ENCODE measurements around the gene IFI30. TPM values are rescaled to one million over a fixed set of nuclear protein-coding genes. Genes with fewer than 3 reads are reported as not detected.

The IFI30 gene
- total RNA-seq, 1 experiment from 2014 or later: 16.3 TPM

DNA sequence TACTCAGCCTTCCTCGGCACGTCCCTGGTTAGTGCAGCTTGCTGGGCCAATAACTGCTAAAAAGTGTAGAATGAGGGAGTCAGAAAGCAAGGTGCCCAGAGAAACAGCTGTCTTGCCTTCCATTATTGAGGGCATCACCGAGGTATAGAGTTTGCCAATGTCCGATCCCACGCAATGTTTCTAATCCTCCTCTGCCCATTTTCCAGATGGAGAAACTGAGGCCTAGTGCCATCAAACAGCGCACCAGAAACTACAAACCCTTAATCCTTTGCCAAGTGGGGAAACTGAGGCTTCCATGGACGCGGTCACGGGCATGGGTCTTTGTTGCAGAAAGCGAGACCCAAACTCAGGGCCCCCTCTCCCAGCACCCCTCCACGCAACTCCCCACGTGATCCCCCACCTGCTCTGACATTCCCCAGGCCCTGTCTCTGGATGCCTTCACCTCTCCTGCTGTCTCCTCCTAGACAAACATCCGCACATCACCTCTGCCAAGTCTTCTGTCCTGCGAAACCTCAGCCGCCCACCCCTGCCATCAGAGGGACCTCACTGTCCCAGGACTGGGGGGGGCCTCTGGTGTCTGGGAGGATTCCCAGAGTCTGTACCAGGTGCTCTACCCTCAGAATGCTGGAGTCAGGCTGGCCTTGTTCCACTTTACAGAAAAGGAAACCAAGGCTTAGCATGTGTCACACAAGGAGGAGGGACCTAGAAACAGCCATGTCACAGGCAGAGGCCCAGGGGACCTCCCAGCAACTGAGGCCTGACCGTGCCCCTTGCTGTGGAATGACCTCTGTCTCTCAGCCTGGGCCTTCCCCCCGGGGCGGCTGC lies 53.6 kb downstream of the IFI30 start:
- in situ Hi-C loops (cut with HindIII; ENCODE audit: low pct_unique_long_range_greater_than_20kb, low sequenced_read_pairs): no loop called here
- no peak for DNase-seq (ENCODE audit: low read depth, low spot score)

Small RNAs within 50 kb of the gene (small RNA-seq; reads per million reads assigned to genes)
- 0 reads per million in 2 experiments for gene IFI30

Other genes starting within 250 kb of the IFI30 start
- 21.4 and 30.0 TPM in 2 replicates for gene CCDC124, start 240.8 kb upstream of the IFI30 start, total RNA-seq (2014; rRNA removed; shearing (Covaris generic))
- 3.5 and 4.6 TPM in 2 replicates for gene KCNN1, start 206.7 kb upstream of the IFI30 start, total RNA-seq (2014; rRNA removed; shearing (Covaris generic))
- 14.8 and 17.4 TPM in 2 replicates for gene ARRDC2, start 165.6 kb upstream of the IFI30 start, total RNA-seq (2014; rRNA removed; shearing (Covaris generic))
- 0.27 TPM in 1 of 2 replicates, not detected in the other for gene IL12RB1, start 86.9 kb upstream of the IFI30 start, total RNA-seq (2014; rRNA removed; shearing (Covaris generic))
- 1.1 and 1.7 TPM in 2 replicates for gene MAST3, start 76.0 kb upstream of the IFI30 start, total RNA-seq (2014; rRNA removed; shearing (Covaris generic))
- 7.2 and 8.9 TPM in 2 replicates for gene PIK3R2, start 20.6 kb upstream of the IFI30 start, total RNA-seq (2014; rRNA removed; shearing (Covaris generic))
- gene MPV17L2, start 19.4 kb downstream of the IFI30 start, total RNA-seq (2014; rRNA removed; shearing (Covaris generic)): 17.4 and 18.0 TPM in 2 replicates
- gene RAB3A, start 30.2 kb downstream of the IFI30 start, total RNA-seq (2014; rRNA removed; shearing (Covaris generic)): 2.5 and 7.9 TPM in 2 replicates
- gene PDE4C, start 52.6 kb downstream of the IFI30 start, total RNA-seq (2014; rRNA removed; shearing (Covaris generic)): 0.26 TPM in 1 of 2 replicates, not detected in the other
- gene IQCN, start 100.6 kb downstream of the IFI30 start, total RNA-seq (2014; rRNA removed; shearing (Covaris generic)): 0.08 TPM in 1 of 2 replicates, not detected in the other
- 21.7 and 29.2 TPM in 2 replicates for gene JUND, start 107.8 kb downstream of the IFI30 start, total RNA-seq (2014; rRNA removed; shearing (Covaris generic))
- 221 and 250 TPM in 2 replicates for gene LSM4, start 149.3 kb downstream of the IFI30 start, total RNA-seq (2014; rRNA removed; shearing (Covaris generic))
- gene PGPEP1, start 166.8 kb downstream of the IFI30 start, total RNA-seq (2014; rRNA removed; shearing (Covaris generic)): 8.1 and 10.5 TPM in 2 replicates
- gene GDF15, start 212.3 kb downstream of the IFI30 start, total RNA-seq (2014; rRNA removed; shearing (Covaris generic)): 873 and 1,003 TPM in 2 replicates
- not detected in 2 replicates for gene LRRC25, start 223.8 kb downstream of the IFI30 start, total RNA-seq (2014; rRNA removed; shearing (Covaris generic))
- gene SSBP4, start 245.6 kb downstream of the IFI30 start, total RNA-seq (2014; rRNA removed; shearing (Covaris generic)): 18.9 and 25.7 TPM in 2 replicates

Measured in SK-MEL-5 (cell line).